B cell (primary cell): Measurements from ENCODE around the gene GON4L.
"Not testable (repeated sequence)": the region's sequence is repeated elsewhere in the genome, so short reads cannot be mapped to it uniquely, and the experiment has no call there.

Experiments used
- EZH2 ChIP-seq: IDR thresholded peaks from 2 replicates; pipeline ENCODE4 v1.6.1; 2012; ENCODE audit warnings: borderline replicate concordance, low read depth, mild to moderate bottlenecking, moderate library complexity, low read length; ENCODE audit not compliant: insufficient read depth, poor library complexity, severe bottlenecking
- TF ChIP-seq, protein P1 (sequence below): fragments of 200-600 bp; IDR thresholded peaks from one replicate; pipeline ENCODE4 v1.8.0; 2022; ENCODE audit warnings: antibody characterized with exemption, mild to moderate bottlenecking

DNA sequence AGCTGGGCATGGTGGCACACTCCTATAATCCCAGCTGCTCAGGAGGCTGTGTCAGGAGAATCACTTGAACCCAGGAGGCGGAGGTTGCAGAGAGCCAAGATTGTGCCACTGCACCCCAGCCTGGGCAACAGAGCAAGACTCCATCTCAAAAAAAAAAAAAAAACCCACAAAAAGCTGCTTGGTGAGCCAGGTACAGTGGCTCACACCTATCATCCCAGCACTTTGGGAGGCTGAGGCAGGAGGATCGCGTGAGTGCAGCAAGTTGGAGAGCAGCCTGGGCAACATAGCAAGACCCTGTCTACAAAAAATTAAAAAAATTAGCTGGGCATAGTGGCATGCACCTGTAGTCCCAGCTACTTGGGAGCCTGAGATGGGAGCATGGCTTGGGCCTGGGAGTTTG, 142.0 kb downstream of the GON4L start:
- not testable (repeated sequence) for TF ChIP-seq EZH2
- TF ChIP-seq, protein P1, sequence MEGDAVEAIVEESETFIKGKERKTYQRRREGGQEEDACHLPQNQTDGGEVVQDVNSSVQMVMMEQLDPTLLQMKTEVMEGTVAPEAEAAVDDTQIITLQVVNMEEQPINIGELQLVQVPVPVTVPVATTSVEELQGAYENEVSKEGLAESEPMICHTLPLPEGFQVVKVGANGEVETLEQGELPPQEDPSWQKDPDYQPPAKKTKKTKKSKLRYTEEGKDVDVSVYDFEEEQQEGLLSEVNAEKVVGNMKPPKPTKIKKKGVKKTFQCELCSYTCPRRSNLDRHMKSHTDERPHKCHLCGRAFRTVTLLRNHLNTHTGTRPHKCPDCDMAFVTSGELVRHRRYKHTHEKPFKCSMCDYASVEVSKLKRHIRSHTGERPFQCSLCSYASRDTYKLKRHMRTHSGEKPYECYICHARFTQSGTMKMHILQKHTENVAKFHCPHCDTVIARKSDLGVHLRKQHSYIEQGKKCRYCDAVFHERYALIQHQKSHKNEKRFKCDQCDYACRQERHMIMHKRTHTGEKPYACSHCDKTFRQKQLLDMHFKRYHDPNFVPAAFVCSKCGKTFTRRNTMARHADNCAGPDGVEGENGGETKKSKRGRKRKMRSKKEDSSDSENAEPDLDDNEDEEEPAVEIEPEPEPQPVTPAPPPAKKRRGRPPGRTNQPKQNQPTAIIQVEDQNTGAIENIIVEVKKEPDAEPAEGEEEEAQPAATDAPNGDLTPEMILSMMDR = not testable (repeated sequence)
